ENCODE data around the gene NHEJ1. TPM values are rescaled to one million over a fixed set of nuclear protein-coding genes. Genes with fewer than 3 reads are reported as not detected.
A peak's percentile ranks its signal among the peaks of the same experiment; 100 is the strongest.

NHEJ1 gene
- total RNA-seq, 1 experiment from 2014 or later, result 22.3 TPM

DNA sequence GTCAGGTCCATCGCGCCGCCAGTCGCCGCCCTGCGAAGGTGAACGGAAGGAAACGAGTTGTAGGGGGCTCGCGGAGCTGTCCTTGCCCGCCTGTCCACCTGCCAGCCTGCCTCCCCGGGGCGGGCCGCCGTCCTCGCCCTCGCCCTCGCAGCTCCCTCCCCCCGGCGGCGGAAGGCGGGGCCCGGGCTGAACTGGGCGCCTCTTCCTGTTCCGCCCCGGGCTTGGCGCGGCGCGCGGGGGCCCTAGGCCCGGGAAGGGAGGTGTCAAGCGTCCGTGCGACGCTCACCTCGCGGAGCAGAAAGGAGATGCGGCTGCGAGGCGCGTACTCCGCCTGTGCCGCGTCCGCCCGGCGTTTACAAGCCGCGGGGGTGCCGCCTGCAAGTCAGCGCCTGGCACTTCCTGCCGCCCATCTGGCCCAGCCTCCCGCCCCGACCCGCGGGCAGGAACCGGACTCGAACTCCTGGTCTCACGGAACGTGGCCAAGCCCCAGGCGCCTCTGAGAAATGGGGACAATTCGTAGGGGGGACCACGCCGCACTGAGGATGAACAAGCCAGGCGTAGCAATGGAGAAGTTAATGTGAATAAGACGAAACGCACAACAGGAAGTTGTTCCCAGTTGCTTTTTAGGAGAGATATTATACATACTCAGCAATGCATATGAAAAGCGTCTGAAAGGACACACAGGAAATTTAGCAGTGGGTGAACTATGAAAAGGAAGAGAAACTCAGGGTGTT, 16.4 kb upstream of the NHEJ1 start, which contains the start of gene CNPPD1 (continued):
- TF ChIP-seq GTF2I (CRISPR knock-in tag; conservative IDR thresholded peaks at IDR 0.05), result no peak; the same call in 1 of the 2 replicates
- TF ChIP-seq ZNF317 (CRISPR knock-in tag; IDR thresholded peaks at IDR 0.05; ENCODE audit: borderline replicate concordance, low read depth), result no peak
- TF ChIP-seq NFE2L1 (CRISPR knock-in tag; IDR thresholded peaks at IDR 0.05), result no peak
- peak; percentile 92; the same call in 1 of the 2 replicates for TF ChIP-seq NR3C1 (CRISPR knock-in tag; conservative IDR thresholded peaks at IDR 0.05; ENCODE audit: low read depth)
- TF ChIP-seq PRRX2 (CRISPR knock-in tag; IDR thresholded peaks at IDR 0.05), result no peak
- 0 out of 2 replicates have a peak, but pooled peaks have one; percentile 17 for TF ChIP-seq SMAD3 (CRISPR knock-in tag; IDR thresholded peaks at IDR 0.05; ENCODE audit: borderline replicate concordance)
- TF ChIP-seq, protein P1, sequence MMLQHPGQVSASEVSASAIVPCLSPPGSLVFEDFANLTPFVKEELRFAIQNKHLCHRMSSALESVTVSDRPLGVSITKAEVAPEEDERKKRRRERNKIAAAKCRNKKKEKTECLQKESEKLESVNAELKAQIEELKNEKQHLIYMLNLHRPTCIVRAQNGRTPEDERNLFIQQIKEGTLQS (CRISPR knock-in tag; conservative IDR thresholded peaks at IDR 0.05), result no peak
- TF ChIP-seq USF2 (CRISPR knock-in tag; IDR thresholded peaks at IDR 0.05), result peak; percentile 70
- TF ChIP-seq SP1 (CRISPR knock-in tag; conservative IDR thresholded peaks at IDR 0.05), result peak; percentile 83
- peak; percentile 91 for TF ChIP-seq E2F5 (CRISPR knock-in tag; IDR thresholded peaks at IDR 0.05)
- TF ChIP-seq ZNF219 (CRISPR knock-in tag; IDR thresholded peaks at IDR 0.05; ENCODE audit: borderline replicate concordance), result peak; percentile 90; the same call in 1 of the 2 replicates
- 0 out of 2 replicates have a peak, but pooled peaks have one; percentile 9 for TF ChIP-seq ZNF121 (CRISPR knock-in tag; IDR thresholded peaks at IDR 0.05)
- no peak for TF ChIP-seq MXD4 (CRISPR knock-in tag; IDR thresholded peaks at IDR 0.05; ENCODE audit: borderline replicate concordance)
- TF ChIP-seq ATF6 (CRISPR knock-in tag; IDR thresholded peaks at IDR 0.05), result no peak
- no peak for TF ChIP-seq SMAD4 (CRISPR knock-in tag; IDR thresholded peaks at IDR 0.05)
- TF ChIP-seq USF1 (CRISPR knock-in tag; IDR thresholded peaks at IDR 0.05), result peak; percentile 27; the same call in 1 of the 2 replicates
- TF ChIP-seq ZNF138 (CRISPR knock-in tag; conservative IDR thresholded peaks at IDR 0.05), result no peak
- TF ChIP-seq NFATC4 (CRISPR knock-in tag; IDR thresholded peaks at IDR 0.05), result no peak
- TF ChIP-seq, protein P2, sequence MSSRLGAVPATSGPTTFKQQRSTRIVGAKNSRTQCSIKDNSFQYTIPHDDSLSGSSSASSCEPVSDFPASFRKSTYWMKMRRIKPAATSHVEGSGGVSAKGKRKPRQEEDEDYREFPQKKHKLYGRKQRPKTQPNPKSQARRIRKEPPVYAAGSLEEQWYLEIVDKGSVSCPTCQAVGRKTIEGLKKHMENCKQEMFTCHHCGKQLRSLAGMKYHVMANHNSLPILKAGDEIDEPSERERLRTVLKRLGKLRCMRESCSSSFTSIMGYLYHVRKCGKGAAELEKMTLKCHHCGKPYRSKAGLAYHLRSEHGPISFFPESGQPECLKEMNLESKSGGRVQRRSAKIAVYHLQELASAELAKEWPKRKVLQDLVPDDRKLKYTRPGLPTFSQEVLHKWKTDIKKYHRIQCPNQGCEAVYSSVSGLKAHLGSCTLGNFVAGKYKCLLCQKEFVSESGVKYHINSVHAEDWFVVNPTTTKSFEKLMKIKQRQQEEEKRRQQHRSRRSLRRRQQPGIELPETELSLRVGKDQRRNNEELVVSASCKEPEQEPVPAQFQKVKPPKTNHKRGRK (CRISPR knock-in tag; IDR thresholded peaks at IDR 0.05; ENCODE audit: borderline replicate concordance), result 0 out of 2 replicates have a peak, but pooled peaks have one; percentile 40
- no peak for TF ChIP-seq JAZF1 (CRISPR knock-in tag; IDR thresholded peaks at IDR 0.05)
- TF ChIP-seq CREB1 (CRISPR knock-in tag; IDR thresholded peaks at IDR 0.05), result peak; percentile 55; the same call in 1 of the 2 replicates
- peak; percentile 72; the same call in 1 of the 2 replicates for TF ChIP-seq JUN (CRISPR knock-in tag; IDR thresholded peaks at IDR 0.05)
- no peak for TF ChIP-seq ZNF532 (CRISPR knock-in tag; IDR thresholded peaks at IDR 0.05; ENCODE audit: borderline replicate concordance)
- peak; percentile 95 for TF ChIP-seq MYBL2 (CRISPR knock-in tag; IDR thresholded peaks at IDR 0.05)
- no peak for TF ChIP-seq ESRRA (CRISPR knock-in tag; IDR thresholded peaks at IDR 0.05; ENCODE audit: borderline replicate concordance)
- TF ChIP-seq IRF2 (CRISPR knock-in tag; IDR thresholded peaks at IDR 0.05; ENCODE audit: borderline replicate concordance, low read depth), result no peak
- TF ChIP-seq ZNF416 (CRISPR knock-in tag; IDR thresholded peaks at IDR 0.05), result no peak
- no peak for TF ChIP-seq ZNF396 (CRISPR knock-in tag; IDR thresholded peaks at IDR 0.05; ENCODE audit: borderline replicate concordance)
- TF ChIP-seq TEAD1 (CRISPR knock-in tag; IDR thresholded peaks at IDR 0.05), result peak; percentile 90
